ENCODE data around the gene KNSTRN.

KNSTRN gene

GRCh38 chr15:40345867-40346578, 36.5 kb upstream of the KNSTRN start:
- no peak for DNase-seq

GRCh38 chr15:40346579-40347558, 35.7 kb upstream of the KNSTRN start:
- DNase-seq: no peak

- DNase-seq: no peak
These were observed 34.7 kb upstream of the KNSTRN start for GRCh38 chr15:40347559-40348473.

- no peak for DNase-seq
These were observed 34.0 kb upstream of the KNSTRN start for GRCh38 chr15:40348474-40348870.

GRCh38 chr15:40349163-40349562, 33.4 kb upstream of the KNSTRN start:
- DNase-seq: no peak

GRCh38 chr15:40352281-40352901, 30.1 kb upstream of the KNSTRN start:
- no peak for DNase-seq

- DNase-seq: no peak
These were observed 28.8 kb upstream of the KNSTRN start for GRCh38 chr15:40353697-40354096.

GRCh38 chr15:40354408-40355171, 27.9 kb upstream of the KNSTRN start:
- no peak for DNase-seq

- DNase-seq: no peak
These were observed 26.4 kb upstream of the KNSTRN start for GRCh38 chr15:40355976-40356585.

GRCh38 chr15:40357246-40357645, 25.3 kb upstream of the KNSTRN start:
- no peak for DNase-seq

GRCh38 chr15:40357723-40358470, 24.6 kb upstream of the KNSTRN start, which contains the start of gene DISP2:
TSS of gene DISP2 (plus strand) at chr15:40358219. CDS start at chr15:40358322, 103 bp downstream.
- peak; percentile 86 to 92 for DNase-seq

- peak in 1 of 2 experiments; percentile 54 for DNase-seq
These were observed 23.8 kb upstream of the KNSTRN start for GRCh38 chr15:40358471-40359353.

- no peak for DNase-seq
These were observed 22.5 kb upstream of the KNSTRN start for GRCh38 chr15:40360015-40360414.

- DNase-seq: no peak
These were observed 20.9 kb upstream of the KNSTRN start for GRCh38 chr15:40361640-40362039.

GRCh38 chr15:40363611-40364010, 18.9 kb upstream of the KNSTRN start:
- DNase-seq: no peak

GRCh38 chr15:40364251-40364650, 18.3 kb upstream of the KNSTRN start:
- DNase-seq: no peak

GRCh38 chr15:40365016-40365415, 17.5 kb upstream of the KNSTRN start:
- DNase-seq: no peak

- no peak for DNase-seq
These were observed 16.7 kb upstream of the KNSTRN start for GRCh38 chr15:40365624-40366456.
